ENCODE measurements around the gene IFNGR1.

- TF ChIP-seq POLR2AphosphoS5 (IDR thresholded peaks at IDR 0.05; ENCODE audit: low read depth, low read length), result no peak
- TF ChIP-seq REST (IDR thresholded peaks at IDR 0.05; ENCODE audit: insufficient read depth in 1 of 2, low read depth in 2 of 2, low read length in 2 of 2), result no peak
- TF ChIP-seq TAF1 (IDR thresholded peaks at IDR 0.05; ENCODE audit: borderline replicate concordance, insufficient read depth, low read length), result no peak
- no peak for TF ChIP-seq SIN3A (IDR thresholded peaks at IDR 0.05; ENCODE audit: borderline replicate concordance, insufficient read depth, low read length)
- no peak for TF ChIP-seq FOXP2 (optimal IDR thresholded peaks at IDR 0.05; ENCODE audit: borderline replicate concordance, extremely low read depth, extremely low read length, insufficient read depth)
Observed at GRCh38 chr6:137216875-137217553, 2.2 kb downstream of the IFNGR1 start.

All from PFSK-1 (cell line).